HG02623 (cell line): ENCODE data around the gene BHLHA15.

Experiments used
- ATAC-seq: cut with Tn5 transposase; IDR thresholded peaks from one replicate; pipeline ENCODE4 v1.9.1; 2021; ENCODE audit warnings: moderate library complexity; ENCODE audit not compliant: unreplicated experiment

The BHLHA15 gene

GRCh38 chr7:98223351-98223897 is 12.2 kb downstream of the BHLHA15 start:
- no peak for ATAC-seq

DNA sequence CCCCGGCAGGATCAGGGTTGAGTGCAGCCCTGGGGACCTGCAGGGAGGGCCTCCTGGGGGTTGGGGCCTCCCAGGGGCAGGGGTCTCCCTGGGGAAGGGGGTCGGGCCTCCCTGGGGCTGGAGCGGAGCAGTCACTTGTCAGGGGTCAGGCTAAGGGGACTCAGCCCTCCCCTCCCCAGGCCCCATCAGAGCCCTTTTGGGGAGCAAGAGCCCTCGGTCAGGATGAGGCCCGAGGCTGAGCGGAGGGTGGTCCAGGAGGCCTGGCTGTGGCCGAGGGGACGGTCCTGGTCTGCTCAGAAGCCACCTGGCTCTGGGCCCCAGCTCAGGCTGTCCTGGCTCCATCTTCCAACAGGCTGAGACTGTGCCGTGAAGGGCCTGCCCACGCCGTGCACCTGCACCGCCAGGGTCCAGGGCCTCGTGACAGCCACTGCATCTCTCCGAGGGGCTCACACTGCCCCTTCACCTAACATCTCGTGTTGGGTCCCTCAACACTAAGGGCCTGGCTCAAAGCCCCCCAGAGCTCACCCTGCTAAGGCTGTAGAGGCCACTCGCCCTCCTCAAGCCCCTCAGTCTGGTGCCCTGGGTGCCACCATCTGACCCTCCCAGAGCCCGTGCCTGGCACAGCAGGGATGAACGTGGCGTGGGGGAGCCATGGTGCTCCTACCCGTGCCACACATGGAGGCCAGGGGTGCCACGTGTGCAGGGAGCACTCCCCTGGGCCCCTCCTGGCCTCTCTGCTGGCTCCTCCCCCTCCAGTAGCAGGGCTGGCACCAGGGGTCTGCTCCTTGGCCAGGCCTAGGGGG is 12.9 kb downstream of the BHLHA15 start:
- no peak for ATAC-seq

DNA sequence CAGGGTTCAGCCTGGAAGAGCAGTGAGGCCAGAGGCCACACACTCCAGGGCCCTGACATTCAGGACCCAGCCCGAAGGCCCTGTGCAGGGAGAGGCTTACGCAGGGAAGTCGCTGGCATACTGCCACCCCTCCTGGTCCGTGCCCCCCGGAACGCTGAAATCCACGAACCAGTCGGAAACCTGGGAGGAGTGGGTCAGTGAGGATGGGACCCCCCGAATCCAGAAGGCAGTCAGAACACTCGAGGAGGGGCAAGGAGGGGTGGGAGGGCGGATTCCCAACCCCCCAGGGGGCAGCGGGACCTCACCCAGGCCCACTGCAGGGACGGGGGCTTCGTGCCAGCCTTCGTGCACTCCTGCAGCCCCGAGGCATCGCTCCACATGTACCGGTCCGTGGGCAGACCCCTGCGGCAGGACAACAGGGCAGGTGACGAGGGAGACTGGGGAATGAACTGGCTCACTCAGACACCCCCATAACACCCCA is 13.5 kb downstream of the BHLHA15 start:
- no peak for ATAC-seq

DNA sequence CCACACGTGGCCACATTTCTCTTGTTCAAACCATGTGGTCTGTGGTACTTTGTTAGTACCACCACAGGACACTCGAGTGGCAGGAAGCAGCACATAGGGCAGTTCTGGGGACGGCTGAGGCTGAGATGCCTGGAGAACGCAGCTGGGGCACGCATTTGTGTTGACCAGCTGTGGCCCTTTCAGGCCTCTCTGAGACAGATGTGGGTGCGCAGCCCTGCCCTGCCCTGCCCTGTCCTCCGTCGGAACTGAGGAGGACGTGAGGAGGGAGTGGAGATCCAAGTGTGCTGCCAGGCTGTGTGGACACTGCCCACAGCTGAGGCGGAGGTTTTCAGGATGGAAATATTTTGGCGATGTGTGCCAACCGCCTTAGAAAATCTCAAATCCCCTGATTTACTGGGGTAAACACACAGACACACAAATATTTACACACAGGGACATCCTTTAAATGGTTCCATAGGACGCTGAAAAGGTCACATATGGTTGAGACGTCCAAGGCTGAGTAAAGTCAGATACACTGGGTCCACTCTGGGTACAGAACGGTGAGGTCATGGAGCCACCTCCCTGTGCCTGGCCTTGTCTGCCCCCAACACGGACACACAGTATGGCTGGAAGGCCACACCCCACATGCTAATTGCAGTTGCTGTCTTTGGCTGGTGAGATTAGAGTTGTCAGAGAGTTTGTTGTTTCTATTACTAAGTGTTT is 14.8 kb downstream of the BHLHA15 start:
- ATAC-seq = no peak

GRCh38 chr7:98227939-98228338 is 16.7 kb downstream of the BHLHA15 start:
- no peak for ATAC-seq

GRCh38 chr7:98228801-98229200 is 17.6 kb downstream of the BHLHA15 start:
- ATAC-seq = no peak

DNA sequence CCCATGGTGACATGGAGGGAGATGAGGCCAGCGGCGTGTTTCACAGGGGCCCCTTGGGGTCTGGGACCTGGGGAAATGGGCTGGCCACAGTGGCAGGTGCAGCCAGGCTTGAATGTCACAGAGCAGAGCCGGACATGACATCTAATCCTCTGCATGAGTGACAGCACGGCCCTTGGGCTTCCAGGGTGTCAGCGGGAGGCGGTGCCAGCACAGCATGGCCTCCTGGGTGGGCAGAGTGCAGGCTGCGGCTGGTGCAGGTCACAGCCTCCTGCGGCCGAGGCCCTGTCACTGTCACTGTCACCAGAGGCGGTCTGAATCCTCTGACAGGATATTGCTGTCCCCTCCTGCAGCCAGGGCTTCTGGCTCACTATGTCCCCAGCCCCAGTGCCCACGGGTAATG is 18.2 kb downstream of the BHLHA15 start:
- no peak for ATAC-seq

GRCh38 chr7:98229991-98230745 is 18.9 kb downstream of the BHLHA15 start:
- no peak for ATAC-seq

- no peak for ATAC-seq
Measured at GRCh38 chr7:98230746-98231471, 19.7 kb downstream of the BHLHA15 start.

DNA sequence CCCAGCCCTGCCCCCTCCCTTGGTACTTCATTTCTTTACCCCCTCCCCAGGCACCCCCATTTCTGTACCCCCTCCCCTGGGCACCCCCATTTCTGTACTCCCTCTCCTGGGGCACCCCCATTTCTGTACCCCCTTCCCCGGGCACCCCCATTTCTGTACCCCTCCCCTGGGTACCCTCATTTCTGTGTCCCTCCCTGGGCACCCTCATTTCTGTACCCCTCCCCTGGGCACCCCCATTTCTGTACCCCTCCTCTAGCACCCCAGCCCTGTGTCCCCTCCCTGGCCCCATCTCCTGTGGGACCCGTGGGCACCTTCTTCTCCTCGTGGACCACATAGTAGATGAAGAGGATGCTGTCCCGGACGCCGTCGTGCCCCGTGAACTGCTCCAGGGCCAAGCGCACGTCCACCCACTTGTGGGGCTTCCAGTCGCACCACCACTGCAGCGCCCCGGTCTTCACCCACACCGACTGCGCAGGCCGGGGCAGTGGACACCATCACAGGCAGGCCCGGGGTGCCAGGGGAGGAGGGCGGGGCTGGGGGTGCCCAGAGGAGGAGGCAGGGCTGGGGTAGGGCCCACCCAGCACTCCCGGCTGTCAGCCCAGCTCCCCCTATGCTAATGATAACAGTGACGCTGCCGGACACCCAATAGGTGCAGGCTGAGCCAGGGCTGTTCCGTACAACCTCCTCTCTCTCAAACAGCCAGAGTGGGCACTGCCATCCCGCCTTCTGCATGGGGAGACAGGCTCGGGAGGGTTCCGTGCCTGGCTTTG is 20.4 kb downstream of the BHLHA15 start:
- no peak for ATAC-seq

- no peak for ATAC-seq
Measured at GRCh38 chr7:98232263-98232585, 21.0 kb downstream of the BHLHA15 start.

GRCh38 chr7:98232799-98233198 is 21.6 kb downstream of the BHLHA15 start:
- ATAC-seq = no peak

DNA sequence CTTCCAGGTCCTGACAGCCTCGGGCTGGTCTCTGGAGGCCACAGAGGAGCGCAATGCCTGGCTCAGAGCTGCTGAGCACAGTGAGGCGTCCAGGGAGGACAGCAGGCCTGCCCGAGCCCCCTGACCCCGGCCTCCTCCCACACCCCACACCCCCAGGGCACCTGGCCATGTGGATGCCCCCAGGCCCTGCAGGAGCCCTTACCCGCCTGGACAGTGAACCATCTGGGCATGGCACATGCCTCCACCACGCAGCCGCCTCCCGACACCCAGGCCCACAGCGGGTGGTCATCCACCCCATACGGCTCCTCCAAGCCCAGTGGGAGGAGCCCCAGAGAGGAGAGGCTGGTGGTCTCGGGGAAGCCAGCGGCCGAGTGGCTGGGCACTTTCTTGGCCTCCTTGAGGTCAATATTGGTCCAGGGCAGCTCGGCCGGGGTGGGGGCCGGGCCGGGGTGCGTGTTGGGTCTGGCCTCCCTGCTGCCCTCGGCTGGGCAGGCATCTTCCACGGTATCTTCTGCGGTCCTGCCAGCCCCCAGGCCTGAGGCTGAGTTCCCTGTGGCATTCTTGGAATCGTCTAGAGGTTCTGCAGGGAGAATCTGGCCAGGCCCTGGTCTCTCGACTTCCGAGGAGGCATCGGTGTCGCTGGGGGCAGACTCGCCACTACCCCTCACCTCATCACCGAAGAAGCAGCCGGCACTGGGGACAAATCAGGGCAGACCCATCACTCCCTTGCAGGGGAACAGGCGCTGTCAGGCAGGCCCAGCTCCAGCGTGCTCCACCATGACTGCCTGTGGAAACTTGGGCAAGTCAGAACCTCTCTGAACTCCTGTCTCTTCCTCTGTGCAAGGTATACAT is 22.2 kb downstream of the BHLHA15 start:
- no peak for ATAC-seq

- no peak for ATAC-seq
Measured at GRCh38 chr7:98234429-98235147, 23.3 kb downstream of the BHLHA15 start.

DNA sequence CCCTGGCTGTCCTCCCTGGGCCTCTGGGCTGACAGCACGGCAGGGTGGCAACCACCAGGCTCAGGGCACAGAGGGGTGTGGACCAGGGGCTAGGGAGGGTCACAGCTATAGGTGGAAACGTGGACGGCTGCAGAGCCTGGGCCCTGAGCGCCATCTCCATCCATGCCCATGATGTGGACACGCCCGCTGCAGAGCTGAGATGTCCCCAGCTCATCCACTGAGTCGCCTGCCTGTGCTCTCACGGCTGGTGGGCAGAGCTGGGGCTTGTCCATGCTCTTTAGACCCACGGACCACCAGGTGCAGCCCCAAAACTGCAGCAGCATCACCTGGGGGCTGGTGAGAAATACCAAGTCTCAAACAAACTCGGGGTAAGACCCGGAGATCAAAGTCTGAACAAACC is 24.7 kb downstream of the BHLHA15 start:
- ATAC-seq = no peak

- no peak for ATAC-seq
Measured at GRCh38 chr7:98236355-98237185, 25.3 kb downstream of the BHLHA15 start.

DNA sequence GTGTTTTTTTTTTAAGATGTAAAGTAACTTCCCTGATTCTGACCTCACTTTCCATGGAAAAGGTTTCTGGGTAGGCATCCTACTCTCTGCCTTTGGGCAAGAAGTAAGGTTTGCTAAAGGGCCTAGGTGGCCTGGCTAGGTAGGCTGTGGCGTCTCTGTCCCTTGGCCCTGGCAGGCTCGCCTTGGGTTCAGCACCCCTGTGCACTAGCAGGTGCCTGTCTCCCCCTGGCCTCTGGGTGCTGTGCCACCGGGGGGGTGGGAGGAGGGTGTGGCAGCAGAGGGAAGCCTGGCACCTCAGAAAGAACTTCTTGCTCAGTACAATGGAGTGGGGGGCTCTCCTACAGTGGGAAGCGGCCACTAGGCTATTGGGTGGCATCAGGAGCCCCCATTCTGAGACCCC is 26.8 kb downstream of the BHLHA15 start:
- no peak for ATAC-seq

GRCh38 chr7:98238976-98239375 is 27.7 kb downstream of the BHLHA15 start:
- ATAC-seq = no peak
